Amniotic epithelial cell (primary cell): ENCODE results near the gene RRAGB.
"Not testable (repeated sequence)": the region's sequence is repeated elsewhere in the genome, so short reads cannot be mapped to it uniquely, and the experiment has no call there.

Experiments
- DNase-seq: peaks from one replicate; pipeline ENCODE4 v3.0.0-alpha.2; 2010; ENCODE audit warnings: low read depth

Gene RRAGB

GRCh38 chrX:55717521-55718497 lies at the start of gene RRAGB:
RRAGB (plus strand) TSS chrX:55717749; CDS start chrX:55718328, 579 bp downstream.
- DNase-seq = peak; percentile 92

- DNase-seq = no peak
These were observed 49.5 kb upstream of the RRAGB start for GRCh38 chrX:55668084-55668483.

DNA sequence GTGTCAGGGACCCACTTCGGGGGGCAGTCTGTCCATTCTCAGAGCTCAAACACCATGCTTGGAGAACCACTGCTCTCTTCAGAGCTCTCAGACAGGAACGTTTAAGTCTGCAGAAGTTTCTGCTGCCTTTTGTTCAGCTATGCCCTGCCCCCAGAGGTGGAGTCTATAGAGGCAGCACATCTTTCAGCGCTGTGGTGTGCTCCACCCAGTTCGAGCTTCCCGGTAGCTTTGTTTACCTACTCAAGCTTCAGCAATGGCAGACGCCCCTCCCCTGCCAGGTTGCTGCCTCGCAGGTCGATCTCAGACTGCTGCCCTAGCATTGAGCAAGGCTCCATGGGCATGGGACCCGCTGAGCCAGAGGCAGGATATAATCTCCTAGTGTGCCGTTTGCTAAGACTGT lies 29.0 kb upstream of the RRAGB start:
- not testable (repeated sequence) for DNase-seq

- DNase-seq = no peak
These were observed 22.1 kb upstream of the RRAGB start for GRCh38 chrX:55695227-55696018.

- no peak for DNase-seq
These were observed 20.2 kb upstream of the RRAGB start for GRCh38 chrX:55697381-55697780.

DNA sequence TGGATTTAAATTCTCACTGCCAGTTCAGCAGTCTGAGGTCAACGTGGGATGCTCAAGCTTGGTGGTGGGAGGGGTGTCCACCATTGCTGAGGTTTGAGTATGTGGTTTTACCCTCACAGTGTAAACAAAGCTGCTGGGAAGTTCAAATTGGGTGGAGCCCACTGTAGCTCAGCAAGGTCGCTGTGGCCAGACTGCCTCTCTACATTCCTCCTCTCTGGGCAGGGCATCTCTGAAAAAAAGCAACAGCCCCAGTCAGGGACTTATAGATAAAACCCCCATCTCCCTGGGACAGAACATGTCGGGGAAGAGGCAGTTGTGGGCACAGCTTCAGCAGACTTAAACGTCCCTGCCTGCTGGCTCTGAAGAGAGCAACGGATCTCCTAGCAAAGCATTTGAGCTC lies 14.9 kb upstream of the RRAGB start:
- DNase-seq = no peak

GRCh38 chrX:55703436-55703835 lies 14.1 kb upstream of the RRAGB start:
- DNase-seq = not testable (repeated sequence)

- DNase-seq = not testable (repeated sequence)
These were observed 12.5 kb upstream of the RRAGB start for GRCh38 chrX:55705066-55705465.

DNA sequence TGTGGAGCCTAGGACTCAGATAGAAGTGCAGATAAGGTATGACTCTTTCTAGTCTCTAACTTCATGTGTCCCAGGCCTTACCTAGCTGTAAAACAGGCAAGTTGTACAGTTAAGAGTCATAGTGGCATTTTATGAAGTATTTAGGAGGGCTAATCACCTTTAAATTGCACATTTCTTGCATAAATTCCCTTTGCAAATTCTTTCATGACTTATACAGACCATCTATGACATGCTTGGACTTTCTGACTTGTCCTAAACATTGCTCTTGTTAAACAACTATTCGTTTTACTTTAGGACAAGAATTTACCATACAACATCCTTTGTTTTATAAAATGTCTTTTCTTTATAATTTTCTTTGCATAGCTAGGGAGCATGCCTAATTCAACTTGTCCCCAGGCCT lies 7.8 kb upstream of the RRAGB start:
- no peak for DNase-seq

DNA sequence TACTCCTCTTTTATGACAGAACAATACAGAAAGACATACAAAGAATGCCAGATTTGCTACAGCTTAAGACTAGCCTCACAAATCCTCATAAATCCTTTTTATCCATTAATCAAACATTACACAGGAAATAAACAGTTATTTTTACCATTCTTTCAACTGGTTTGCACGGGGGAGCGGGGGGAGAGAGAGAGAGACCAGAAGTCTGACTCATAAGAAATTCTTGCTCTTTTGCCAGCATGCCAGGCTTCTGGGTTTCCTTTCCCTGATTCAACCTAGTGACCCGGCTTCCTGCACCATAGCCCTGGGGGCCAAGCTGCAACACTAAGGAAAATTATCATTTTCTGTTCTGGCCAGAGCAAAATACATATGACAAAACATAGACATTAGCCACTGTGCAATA lies 6.8 kb upstream of the RRAGB start:
- peak; percentile 52 for DNase-seq

DNA sequence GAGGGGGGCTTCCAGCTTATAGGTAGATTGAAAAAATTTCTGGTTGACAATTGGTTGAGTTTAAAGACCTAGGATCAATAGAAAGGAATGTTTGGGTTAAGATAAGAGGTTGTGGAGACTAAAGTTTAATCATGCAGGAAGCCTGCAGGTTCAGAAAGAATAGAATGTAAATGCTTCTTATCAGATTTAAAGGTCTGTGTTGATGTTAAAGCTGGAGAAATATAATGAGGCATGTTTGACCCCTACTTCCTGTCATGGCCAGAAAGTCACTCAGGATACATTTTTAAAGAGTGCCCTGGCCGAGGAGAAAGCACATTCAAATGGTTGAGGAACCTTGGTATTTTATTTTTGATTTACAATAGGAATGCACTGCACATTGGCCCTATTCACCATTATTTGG lies 3.9 kb upstream of the RRAGB start:
- no peak for DNase-seq

DNA sequence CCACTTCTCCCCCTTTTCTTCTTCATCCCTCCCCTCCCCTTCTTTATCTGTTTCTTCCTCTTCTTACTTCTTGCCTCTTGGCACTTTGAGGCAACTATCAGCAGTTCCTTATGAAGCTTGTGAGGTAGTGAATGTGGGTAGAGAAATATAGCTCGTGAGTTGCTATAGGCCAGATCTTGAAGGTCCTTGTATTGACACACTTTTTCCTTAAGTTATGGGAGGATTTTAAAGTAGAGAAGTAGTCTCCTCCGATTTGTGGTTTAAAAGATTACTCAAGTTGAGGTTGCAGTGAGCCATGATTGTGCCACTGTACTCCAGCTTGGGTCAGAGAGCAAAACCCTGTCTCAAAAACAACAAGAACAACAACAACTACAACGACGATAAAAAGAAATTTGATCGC lies 3.4 kb upstream of the RRAGB start:
- DNase-seq = no peak

DNA sequence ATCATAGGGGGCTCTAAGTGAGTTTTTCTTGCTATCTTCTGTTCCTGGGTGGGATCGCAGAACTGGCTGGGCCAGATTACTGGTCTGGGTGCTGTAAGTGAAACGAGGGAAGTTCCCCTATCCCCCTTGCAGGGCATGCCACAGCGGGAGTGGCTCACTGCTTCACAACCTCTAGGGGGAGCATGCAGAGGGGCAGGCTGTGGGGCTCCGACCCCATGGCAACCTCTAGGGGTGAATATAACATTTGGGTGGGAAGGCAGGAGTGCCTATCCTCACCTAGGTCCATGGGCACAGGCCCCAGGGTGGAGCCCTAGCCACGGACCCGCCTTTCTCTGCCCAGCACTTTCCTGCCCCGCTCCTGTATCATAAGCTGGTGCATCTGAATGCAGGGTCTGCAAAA lies 1.7 kb upstream of the RRAGB start:
- DNase-seq = no peak

DNA sequence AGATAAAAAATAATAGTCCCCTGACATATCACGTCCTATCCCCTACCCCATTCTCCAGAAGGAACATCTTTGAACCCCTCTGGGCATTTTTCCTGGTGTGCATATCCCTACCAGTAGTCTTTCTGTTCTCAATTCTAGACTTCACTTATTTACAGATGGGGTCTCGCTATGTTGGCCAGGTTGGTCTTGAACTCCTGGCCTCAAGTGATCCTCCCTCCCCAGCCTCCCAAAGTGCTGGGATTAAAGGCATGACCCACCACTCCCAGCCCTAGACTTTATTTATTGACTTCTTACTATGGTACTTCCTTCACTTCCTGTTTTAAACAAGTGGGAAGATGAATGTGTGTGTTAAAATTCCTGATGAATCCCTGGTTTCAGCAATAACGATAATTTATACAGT lies 612 bp upstream of the RRAGB start:
- no peak for DNase-seq

GRCh38 chrX:55731826-55732225 lies 14.3 kb downstream of the RRAGB start:
- peak; percentile 71 for DNase-seq

DNA sequence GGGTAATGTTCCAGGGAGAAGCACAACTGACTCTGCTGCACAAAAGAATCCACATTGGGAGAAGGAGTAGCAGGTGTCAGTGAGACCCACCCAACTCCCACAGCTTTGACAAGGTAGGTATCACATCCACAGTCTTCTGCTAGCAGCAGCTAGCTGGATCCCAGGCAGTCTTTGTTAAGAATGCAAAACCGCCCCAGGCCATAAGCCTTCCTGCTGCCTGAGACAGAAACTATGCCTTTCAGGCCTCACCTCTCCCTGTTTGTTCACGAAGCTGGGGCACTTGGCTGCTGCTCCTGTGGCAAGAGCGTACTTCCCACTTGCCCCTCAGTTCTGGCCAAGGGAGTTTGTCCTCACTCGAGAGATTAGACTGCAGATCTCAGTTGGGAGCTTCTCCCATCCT lies 21.4 kb downstream of the RRAGB start:
- no peak for DNase-seq

DNA sequence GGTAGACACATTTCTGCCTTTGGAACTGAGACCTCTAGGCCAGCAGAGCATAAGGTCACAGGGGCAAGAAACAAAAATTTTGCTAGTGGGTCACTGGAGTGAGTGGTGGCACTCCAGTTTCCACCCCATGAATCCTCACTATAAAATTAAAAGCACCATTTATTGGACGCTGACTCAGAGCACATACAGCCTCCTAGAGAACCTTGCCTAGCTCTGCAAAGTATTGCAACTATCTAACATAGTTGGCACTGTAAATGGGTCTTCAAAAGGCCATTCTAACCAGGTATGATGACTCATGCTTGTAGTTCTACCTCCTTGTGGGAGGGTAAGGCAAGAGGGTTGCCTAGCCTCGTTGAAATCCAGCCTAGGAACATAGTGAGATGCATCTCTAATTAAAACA lies 25.1 kb downstream of the RRAGB start:
- DNase-seq = no peak

GRCh38 chrX:55748463-55748862 lies 30.9 kb downstream of the RRAGB start:
- DNase-seq = not testable (repeated sequence)

DNA sequence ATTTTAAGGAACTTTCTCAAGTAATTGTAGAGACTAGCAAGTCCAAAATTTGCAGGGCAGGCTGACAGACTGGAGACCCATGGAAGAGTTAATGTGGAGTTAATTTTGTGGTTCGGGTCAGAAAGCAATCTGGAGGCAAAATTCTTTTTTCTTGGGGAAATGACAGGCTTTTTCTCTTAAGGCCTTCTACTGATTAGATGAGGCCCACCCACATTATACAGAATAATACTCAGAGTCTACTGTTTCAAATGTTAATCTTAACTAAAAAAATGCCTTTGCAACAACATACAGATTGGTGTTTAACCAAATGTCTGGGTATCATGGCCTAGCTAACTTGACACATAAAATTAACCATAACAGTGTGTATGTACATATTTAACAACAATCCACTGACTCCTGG lies 32.7 kb downstream of the RRAGB start:
- no peak for DNase-seq

DNA sequence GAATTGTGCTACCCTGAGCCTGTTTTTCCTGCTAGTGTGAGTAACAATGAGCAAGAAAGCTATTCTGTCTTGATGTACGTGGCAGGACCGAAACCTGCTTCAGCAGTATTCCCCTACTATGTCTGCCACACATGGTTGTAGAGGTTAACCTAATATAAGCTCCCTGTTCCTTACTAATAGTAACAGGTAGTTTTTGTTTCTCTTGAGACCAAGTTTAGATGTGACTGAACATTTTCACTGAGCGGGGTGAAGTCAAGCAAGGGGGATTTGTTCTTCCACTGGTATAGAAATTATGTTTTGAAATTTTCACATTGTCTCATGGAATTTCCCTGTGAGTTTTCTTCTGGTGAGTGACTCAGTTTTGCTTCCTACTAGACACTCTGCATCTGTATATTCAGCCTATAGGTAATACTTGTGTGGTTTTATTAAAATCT lies 37.3 kb downstream of the RRAGB start:
- no peak for DNase-seq

GRCh38 chrX:55758033-55758432 lies 40.5 kb downstream of the RRAGB start:
- peak; percentile 13 for DNase-seq

DNA sequence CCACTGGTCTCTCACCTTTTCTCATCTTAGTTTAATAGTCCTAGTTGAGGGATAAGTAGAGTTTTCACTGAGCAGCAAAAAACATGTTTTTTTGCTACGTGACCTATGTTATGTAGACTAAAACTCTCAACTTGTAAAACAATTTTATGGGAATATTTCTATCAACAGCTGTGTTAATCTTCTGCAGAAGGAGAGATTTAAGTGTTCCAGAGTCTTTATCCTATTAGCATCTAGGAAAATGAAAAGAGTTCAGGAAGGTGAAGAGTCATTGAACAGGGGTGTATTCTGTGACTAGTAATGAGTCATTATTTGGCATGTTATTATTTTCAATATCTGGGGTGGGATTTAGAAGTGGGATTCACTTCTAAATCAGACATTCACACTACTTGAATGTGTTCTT lies 41.9 kb downstream of the RRAGB start:
- DNase-seq = no peak

DNA sequence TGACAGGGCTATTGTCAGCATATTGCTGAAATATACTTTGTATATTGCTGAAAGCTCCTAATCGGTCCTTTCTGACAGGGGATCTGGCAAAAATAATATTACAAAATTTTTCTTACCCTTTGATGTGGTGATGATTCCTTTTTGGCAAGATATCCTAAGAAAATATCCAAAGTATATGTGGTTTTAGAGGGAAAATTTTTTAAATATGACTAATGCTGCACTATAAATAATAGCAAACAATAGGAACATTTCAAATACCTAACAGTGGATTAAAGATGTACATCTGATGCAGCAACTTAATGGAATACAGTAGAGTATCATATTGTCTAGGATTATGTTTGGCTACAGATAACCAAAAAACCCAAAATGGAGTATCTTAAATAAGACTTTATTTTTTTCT lies 49.6 kb downstream of the RRAGB start:
- DNase-seq = peak; percentile 27
